ENCODE data around the gene DDX25.

DNA sequence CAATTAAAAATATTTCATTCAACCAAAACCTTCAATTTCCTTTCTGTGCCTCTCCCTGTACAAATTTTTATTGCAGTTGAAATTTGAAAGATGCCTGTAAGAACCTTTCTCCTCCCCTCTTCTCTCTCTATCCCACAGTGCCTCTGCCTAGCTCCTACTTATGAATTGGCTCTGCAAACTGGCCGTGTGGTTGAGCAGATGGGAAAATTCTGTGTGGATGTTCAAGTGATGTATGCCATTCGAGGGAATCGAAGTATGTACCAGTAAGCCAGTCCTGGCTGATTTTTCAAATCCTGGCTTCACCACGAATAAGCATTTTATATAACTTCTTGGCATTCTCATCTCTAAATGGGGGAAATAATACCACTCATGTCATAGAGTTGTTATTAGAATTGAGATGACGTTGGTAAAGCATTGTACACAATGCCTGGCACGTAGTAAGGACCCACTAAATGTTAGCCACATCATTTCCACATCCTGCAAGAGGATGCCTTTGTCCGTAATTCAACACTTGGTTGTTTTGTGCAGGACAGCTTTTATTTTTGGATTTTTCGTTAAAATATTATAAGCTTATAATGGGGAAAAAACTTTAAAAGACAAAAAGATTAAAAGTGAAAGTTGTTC lies 6.0 kb downstream of the DDX25 start:
- TF ChIP-seq, protein P1, sequence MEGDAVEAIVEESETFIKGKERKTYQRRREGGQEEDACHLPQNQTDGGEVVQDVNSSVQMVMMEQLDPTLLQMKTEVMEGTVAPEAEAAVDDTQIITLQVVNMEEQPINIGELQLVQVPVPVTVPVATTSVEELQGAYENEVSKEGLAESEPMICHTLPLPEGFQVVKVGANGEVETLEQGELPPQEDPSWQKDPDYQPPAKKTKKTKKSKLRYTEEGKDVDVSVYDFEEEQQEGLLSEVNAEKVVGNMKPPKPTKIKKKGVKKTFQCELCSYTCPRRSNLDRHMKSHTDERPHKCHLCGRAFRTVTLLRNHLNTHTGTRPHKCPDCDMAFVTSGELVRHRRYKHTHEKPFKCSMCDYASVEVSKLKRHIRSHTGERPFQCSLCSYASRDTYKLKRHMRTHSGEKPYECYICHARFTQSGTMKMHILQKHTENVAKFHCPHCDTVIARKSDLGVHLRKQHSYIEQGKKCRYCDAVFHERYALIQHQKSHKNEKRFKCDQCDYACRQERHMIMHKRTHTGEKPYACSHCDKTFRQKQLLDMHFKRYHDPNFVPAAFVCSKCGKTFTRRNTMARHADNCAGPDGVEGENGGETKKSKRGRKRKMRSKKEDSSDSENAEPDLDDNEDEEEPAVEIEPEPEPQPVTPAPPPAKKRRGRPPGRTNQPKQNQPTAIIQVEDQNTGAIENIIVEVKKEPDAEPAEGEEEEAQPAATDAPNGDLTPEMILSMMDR (IDR thresholded peaks at IDR 0.05 in 8 of 11, conservative IDR thresholded peaks at IDR 0.05 in 3 of 11), result no peak
- TF ChIP-seq POLR2A (IDR thresholded peaks at IDR 0.05) (no peak), POLR2AphosphoS5 (IDR thresholded peaks at IDR 0.05) (no peak)
